ENCODE results near the gene OXTR. TPM values are rescaled to one million over a fixed set of nuclear protein-coding genes. Genes with fewer than 3 reads are reported as not detected.
"Not testable (repeated sequence)": the region's sequence is repeated elsewhere in the genome, so short reads cannot be mapped to it uniquely, and the experiment has no call there.

OXTR gene
- total and polyA plus RNA-seq, 4 donors = 0.49 to 3.5 (median 1.9) TPM

DNA sequence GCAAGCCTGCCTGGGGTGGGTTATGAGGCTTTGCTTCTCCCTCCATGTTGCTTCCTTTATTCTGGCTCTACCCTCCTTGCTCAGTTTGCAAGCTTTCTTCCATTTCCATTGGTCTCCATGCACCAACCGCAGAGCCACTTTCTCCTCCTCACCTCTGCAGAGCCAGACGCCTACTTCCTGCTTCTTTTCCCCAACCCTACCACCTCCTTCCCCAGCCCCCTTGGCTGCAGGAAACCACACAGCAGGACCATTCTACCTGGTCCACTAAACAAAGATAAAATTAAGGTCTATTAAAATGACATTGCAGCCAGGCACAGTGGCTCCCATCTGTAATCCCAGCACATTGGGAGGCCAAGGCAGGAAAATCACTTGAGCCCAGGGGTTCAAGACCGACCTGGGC is 45.8 kb downstream of the OXTR start:
- no peak overlapping the region for H3K9ac ChIP-seq (ENCODE audit: insufficient read depth in 1 of 2, low read length in 2 of 2)
- TF ChIP-seq, protein P1, sequence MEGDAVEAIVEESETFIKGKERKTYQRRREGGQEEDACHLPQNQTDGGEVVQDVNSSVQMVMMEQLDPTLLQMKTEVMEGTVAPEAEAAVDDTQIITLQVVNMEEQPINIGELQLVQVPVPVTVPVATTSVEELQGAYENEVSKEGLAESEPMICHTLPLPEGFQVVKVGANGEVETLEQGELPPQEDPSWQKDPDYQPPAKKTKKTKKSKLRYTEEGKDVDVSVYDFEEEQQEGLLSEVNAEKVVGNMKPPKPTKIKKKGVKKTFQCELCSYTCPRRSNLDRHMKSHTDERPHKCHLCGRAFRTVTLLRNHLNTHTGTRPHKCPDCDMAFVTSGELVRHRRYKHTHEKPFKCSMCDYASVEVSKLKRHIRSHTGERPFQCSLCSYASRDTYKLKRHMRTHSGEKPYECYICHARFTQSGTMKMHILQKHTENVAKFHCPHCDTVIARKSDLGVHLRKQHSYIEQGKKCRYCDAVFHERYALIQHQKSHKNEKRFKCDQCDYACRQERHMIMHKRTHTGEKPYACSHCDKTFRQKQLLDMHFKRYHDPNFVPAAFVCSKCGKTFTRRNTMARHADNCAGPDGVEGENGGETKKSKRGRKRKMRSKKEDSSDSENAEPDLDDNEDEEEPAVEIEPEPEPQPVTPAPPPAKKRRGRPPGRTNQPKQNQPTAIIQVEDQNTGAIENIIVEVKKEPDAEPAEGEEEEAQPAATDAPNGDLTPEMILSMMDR (IDR thresholded peaks at IDR 0.05; ENCODE audit: control extremely low read depth, extremely low read depth) = no peak
- H3K9me3 ChIP-seq (ENCODE audit: control insufficient read depth in 4 of 4, insufficient read depth in 3 of 4, low read length in 3 of 4) = peaks cover 0 to 6% (median 0%) of the 10 kb centered on the region in 4 donors
- 62 to 63% methylated on average over 3 of the region's 3 CpGs for WGBS, 2 donors
- H3K27ac ChIP-seq (ENCODE audit: low read depth in 1 of 2, low read length in 1 of 2) = no peak overlapping the region
- no peaks in the 10 kb centered on the region for H3K36me3 ChIP-seq (ENCODE audit: control insufficient read depth in 4 of 4, insufficient read depth in 4 of 4, low read length in 4 of 4)
- no peaks in the 10 kb centered on the region for H3K4me1 ChIP-seq (ENCODE audit: control insufficient read depth in 5 of 5, insufficient read depth in 5 of 5, low read length in 5 of 5)
- H3K4me3 ChIP-seq = no peak overlapping the region
- no peaks in the 10 kb centered on the region for H3K27me3 ChIP-seq (ENCODE audit: control insufficient read depth in 3 of 3, insufficient read depth in 3 of 3, low read length in 2 of 3)
- no peak for ATAC-seq (ENCODE audit: insufficient read depth, low FRiP score)
- DNase-seq = no peak

DNA sequence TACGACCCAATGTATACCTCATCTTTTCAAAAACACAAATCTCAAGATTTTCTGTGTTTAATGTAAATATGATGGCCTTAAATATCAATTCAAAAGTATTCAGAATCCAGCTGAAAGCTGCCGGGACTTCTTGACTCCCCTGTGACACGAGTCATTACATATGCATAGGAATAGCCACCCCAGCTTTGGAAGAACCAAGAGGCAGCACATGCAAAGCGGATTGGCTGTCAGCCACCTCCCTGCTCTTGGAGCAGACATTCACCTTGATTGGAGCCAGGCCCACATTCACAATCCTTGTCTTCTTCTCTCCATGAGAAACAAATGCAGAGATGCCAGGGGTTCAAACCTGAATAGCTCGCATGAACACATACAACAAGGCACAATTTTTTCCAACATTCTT is 46.6 kb downstream of the OXTR start:
- no peak overlapping the region for H3K4me3 ChIP-seq
- no peaks in the 10 kb centered on the region for H3K4me1 ChIP-seq (ENCODE audit: control insufficient read depth in 5 of 5, insufficient read depth in 5 of 5, low read length in 5 of 5)
- H3K27ac ChIP-seq (ENCODE audit: low read depth in 1 of 2, low read length in 1 of 2) = no peak overlapping the region
- ATAC-seq (ENCODE audit: insufficient read depth, low FRiP score) = no peak
- no peaks in the 10 kb centered on the region for H3K27me3 ChIP-seq (ENCODE audit: control insufficient read depth in 3 of 3, insufficient read depth in 3 of 3, low read length in 2 of 3)
- WGBS, 2 donors = 77 to 81% methylated on average over 5 of the region's 5 CpGs
- H3K36me3 ChIP-seq (ENCODE audit: control insufficient read depth in 4 of 4, insufficient read depth in 4 of 4, low read length in 4 of 4) = no peaks in the 10 kb centered on the region
- no peak for DNase-seq
- H3K9me3 ChIP-seq (ENCODE audit: control insufficient read depth in 4 of 4, insufficient read depth in 3 of 4, low read length in 3 of 4) = peaks cover 0 to 6% (median 0%) of the 10 kb centered on the region in 4 donors
- H3K9ac ChIP-seq (ENCODE audit: insufficient read depth in 1 of 2, low read length in 2 of 2) = no peak overlapping the region
- TF ChIP-seq, protein P1 (IDR thresholded peaks at IDR 0.05; ENCODE audit: control extremely low read depth, extremely low read depth) = no peak

DNA sequence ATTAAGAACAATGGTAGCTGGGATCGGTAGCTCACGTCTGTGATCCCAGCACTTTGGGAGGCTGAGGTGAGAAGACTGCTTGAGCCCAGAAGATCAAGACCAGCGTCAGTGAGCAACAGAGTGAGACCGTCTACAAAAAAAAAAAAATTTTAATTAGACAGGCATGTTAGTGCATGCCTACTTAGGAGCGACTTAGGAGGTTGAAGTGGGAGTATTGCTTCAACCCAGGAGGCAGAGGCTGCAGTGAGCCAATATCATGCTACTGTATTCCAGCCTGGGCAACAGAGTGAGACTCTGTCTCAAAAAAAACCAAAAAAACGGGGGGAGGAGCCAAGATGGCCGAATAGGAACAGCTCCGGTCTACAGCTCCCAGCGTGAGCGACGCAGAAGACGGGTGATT is 53.7 kb downstream of the OXTR start:
- not testable (repeated sequence) for H3K4me3 ChIP-seq; H3K36me3 ChIP-seq (ENCODE audit: control insufficient read depth in 4 of 4, insufficient read depth in 4 of 4, low read length in 4 of 4); H3K27me3 ChIP-seq (ENCODE audit: control insufficient read depth in 3 of 3, insufficient read depth in 3 of 3, low read length in 2 of 3); H3K9me3 ChIP-seq (ENCODE audit: control insufficient read depth in 4 of 4, insufficient read depth in 3 of 4, low read length in 3 of 4); DNase-seq; H3K9ac ChIP-seq (ENCODE audit: insufficient read depth in 1 of 2, low read length in 2 of 2); ATAC-seq (ENCODE audit: insufficient read depth, low FRiP score); H3K4me1 ChIP-seq (ENCODE audit: control insufficient read depth in 5 of 5, insufficient read depth in 5 of 5, low read length in 5 of 5); H3K27ac ChIP-seq (ENCODE audit: low read depth in 1 of 2, low read length in 1 of 2)
- 90 to 91% methylated on average over 12 of the region's 12 CpGs for WGBS, 2 donors

DNA sequence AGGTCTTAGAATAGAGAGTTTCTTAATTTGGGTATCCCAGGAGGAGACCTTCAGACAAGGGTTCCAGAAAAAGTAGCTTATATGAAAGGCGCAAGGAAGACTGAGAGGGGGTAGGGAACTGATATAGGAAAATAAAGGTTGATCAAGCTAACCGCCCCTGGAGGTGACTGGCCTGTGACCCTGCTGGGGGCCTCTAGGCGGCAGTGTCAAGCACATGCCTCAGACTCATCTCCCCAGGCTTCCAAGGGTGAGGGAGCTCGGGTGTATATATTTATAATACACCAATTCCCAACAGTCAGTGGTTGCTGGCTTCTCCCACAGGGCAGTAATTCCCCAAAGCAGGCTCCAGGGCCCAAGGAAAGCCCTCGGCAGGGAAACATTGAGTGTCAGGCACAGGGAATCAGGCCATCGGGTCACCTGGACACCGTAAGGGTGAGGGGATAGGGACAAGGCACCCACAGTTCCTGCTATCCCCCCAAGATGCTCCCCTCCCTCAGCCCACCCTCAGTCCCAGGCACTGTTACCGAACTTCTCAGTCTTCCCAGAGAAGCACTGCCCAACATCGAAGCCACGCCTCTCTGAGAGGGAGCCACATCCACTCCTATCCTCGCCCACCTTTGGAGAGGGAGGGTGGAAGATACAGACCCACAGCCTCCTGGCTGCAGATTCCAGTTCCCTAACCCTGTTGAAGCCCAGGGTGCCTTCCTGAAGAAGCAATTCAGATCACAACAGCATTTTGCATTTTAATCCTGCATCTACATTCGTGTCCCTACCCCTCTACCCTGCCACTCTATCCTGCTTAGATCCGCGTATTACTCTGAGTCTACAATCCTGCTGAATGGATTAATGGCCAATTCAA is 55.3 kb downstream of the OXTR start:
- H3K4me1 ChIP-seq (ENCODE audit: control insufficient read depth in 5 of 5, insufficient read depth in 5 of 5, low read length in 5 of 5) = peaks cover 0 to 8% (median 0%) of the 10 kb centered on the region in 5 donors
- H3K4me3 ChIP-seq = no peak overlapping the region
- no peak overlapping the region for H3K9ac ChIP-seq (ENCODE audit: insufficient read depth in 1 of 2, low read length in 2 of 2)
- H3K27ac ChIP-seq (ENCODE audit: low read depth in 1 of 2, low read length in 1 of 2) = no peak overlapping the region
- H3K27me3 ChIP-seq (ENCODE audit: control insufficient read depth in 3 of 3, insufficient read depth in 3 of 3, low read length in 2 of 3) = no peaks in the 10 kb centered on the region
- no peak for DNase-seq
- H3K36me3 ChIP-seq (ENCODE audit: control insufficient read depth in 4 of 4, insufficient read depth in 4 of 4, low read length in 4 of 4) = no peaks in the 10 kb centered on the region
- no peak for ATAC-seq (ENCODE audit: insufficient read depth, low FRiP score)
- WGBS, 2 donors = 81 to 82% methylated on average over 14 of the region's 14 CpGs
- H3K9me3 ChIP-seq (ENCODE audit: control insufficient read depth in 4 of 4, insufficient read depth in 3 of 4, low read length in 3 of 4) = no peaks in the 10 kb centered on the region
- TF ChIP-seq, protein P1 (IDR thresholded peaks at IDR 0.05; ENCODE audit: control extremely low read depth, extremely low read depth) = no peak

Measured in lung (tissue), 12 donors.